Nephron progenitor cell (in vitro differentiated cells): ENCODE results near the gene CTNNB1.

ENCODE experiments used
- DNase-seq: peaks from one replicate; pipeline ENCODE4 v3.0.0; 2021
- H3K27ac Mint-ChIP-seq: 2 replicates; pipeline ENCODE4 v1.8.0; 2021; ENCODE audit warnings: mild to moderate bottlenecking, moderate library complexity, mixed read lengths
- H3K27me3 Mint-ChIP-seq: 2 replicates; pipeline ENCODE4 v1.8.0; 2021; ENCODE audit warnings: mild to moderate bottlenecking, low read depth, mixed read lengths; ENCODE audit not compliant: poor library complexity
- H3K36me3 Mint-ChIP-seq: 2 replicates; pipeline ENCODE4 v1.8.0; 2021; ENCODE audit warnings: low read depth, mixed read lengths
- H3K4me1 Mint-ChIP-seq: 2 replicates; pipeline ENCODE4 v1.8.0; 2021; ENCODE audit warnings: mixed read lengths
- H3K4me3 Mint-ChIP-seq: 2 replicates; pipeline ENCODE4 v1.8.0; 2021; ENCODE audit warnings: mild to moderate bottlenecking, moderate library complexity, mixed read lengths
- H3K9me3 Mint-ChIP-seq: 2 replicates; pipeline ENCODE4 v1.8.0; 2021; ENCODE audit warnings: mild to moderate bottlenecking, moderate library complexity, mixed read lengths
- CTCF ChIP-seq: fragments of 200-600 bp; sonication (generic); IDR thresholded peaks from 2 replicates; pipeline ENCODE4 v1.5.0; 2021; ENCODE audit warnings: antibody characterized with exemption

The CTNNB1 gene

DNA sequence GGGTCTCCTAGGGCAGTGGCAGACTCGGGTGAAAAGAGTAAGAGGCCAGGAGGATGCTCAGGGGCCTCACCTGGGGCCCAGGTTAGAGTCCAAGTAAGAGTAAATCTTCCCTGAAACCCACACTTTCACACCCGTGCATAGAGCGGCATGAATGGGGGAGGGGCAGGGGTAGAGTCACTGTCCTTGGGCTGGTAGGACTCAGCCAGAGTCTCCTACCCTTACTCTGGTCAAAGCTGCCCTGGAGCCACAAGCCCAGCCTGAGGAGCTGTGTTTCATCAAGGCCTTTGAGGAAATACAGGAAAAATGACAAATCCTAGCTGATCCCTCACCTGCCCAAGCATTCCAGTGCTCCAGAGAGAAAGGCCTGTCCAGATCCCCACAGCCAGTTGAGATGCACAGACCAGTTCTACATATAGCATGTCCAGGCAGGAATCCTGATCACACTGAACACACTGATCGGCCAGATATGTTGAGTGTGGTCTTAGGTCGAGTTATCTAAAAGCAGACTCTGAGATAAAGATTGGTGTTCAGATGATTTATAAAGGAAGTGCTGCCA lies 16.7 kb upstream of the CTNNB1 start:
- Mint-ChIP-seq H3K27ac (no peak overlapping the region), H3K9me3 (no peaks in the 10 kb centered on the region), H3K4me3 (no peak overlapping the region), H3K27me3 (peaks cover 13% of the 10 kb centered on the region), H3K4me1 (peaks cover 20% of the 10 kb centered on the region), H3K36me3 (no peaks in the 10 kb centered on the region)
- DNase-seq: no peak
- TF ChIP-seq CTCF: no peak

- DNase-seq: no peak
- Mint-ChIP-seq H3K4me3 (no peak overlapping the region), H3K4me1 (peaks cover 25% of the 10 kb centered on the region), H3K27ac (no peak overlapping the region), H3K27me3 (peaks cover 15% of the 10 kb centered on the region), H3K9me3 (no peaks in the 10 kb centered on the region), H3K36me3 (no peaks in the 10 kb centered on the region)
- TF ChIP-seq CTCF: no peak
Measured at GRCh38 chr3:41184394-41184793, 14.9 kb upstream of the CTNNB1 start.

- Mint-ChIP-seq H3K9me3 (no peaks in the 10 kb centered on the region), H3K4me1 (peaks cover 15% of the 10 kb centered on the region), H3K27me3 (peaks cover 11% of the 10 kb centered on the region), H3K36me3 (no peaks in the 10 kb centered on the region), H3K4me3 (no peak overlapping the region), H3K27ac (no peak overlapping the region)
- DNase-seq: no peak
- TF ChIP-seq CTCF: no peak
Measured at GRCh38 chr3:41186297-41186696, 13.0 kb upstream of the CTNNB1 start.

GRCh38 chr3:41188306-41188705 lies 11.0 kb upstream of the CTNNB1 start:
- no peaks in the 10 kb centered on the region for H3K36me3 Mint-ChIP-seq
- no peak overlapping the region for H3K4me3 Mint-ChIP-seq
- DNase-seq: no peak
- no peak for TF ChIP-seq CTCF
- H3K27ac Mint-ChIP-seq: no peak overlapping the region
- H3K27me3 Mint-ChIP-seq: peaks cover 11% of the 10 kb centered on the region
- peaks cover 12% of the 10 kb centered on the region for H3K4me1 Mint-ChIP-seq
- no peaks in the 10 kb centered on the region for H3K9me3 Mint-ChIP-seq

DNA sequence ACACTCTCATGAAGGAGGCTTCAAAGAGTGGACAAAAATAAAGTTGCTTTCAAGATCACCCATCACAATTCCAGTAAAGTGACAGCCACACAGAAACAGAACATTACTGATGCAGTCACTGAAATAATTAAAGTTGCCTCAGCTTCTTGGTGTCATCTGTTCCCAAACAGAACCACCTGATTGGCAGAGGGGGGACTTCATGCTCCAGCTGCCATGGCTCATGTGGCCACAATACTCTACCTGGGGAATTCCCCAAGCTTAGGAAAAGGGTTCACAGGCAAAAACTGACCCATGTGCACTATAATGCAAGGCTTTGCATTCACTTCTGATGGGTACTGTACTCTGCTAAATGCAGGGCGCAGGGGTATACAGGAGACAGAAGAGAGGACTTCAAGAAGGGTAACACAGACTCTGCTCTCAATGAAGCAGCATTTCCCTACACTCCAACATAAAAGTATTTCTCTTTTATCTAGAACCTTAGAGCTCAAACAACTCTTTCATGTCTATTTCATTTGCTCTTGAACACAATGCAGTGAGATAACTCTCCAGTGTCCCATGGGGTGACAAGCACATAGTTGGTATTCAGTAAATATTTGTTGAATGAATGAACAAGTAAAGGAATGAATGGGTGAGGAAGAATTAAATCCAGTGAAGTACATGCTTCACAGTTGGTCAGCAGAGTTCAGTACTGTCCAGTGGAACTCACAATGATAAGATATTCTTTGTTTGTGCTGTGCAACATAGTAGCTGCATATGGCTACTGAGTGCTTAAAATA lies 8.6 kb upstream of the CTNNB1 start:
- H3K27ac Mint-ChIP-seq: no peak overlapping the region

More for the DNA sequence above, 8.6 kb upstream of the CTNNB1 start:
- no peak for TF ChIP-seq CTCF
- Mint-ChIP-seq H3K36me3 (no peaks in the 10 kb centered on the region), H3K4me1 (peaks cover 5% of the 10 kb centered on the region), H3K4me3 (no peak overlapping the region), H3K27me3 (peaks cover 8% of the 10 kb centered on the region), H3K9me3 (no peaks in the 10 kb centered on the region)
- DNase-seq: no peak
